GM10266 (cell line): ENCODE measurements around the gene RBPMS2.
A peak's percentile ranks its signal among the peaks of the same experiment; 100 is the strongest.

ENCODE experiments used
- DNase-seq: peaks from one replicate; pipeline ENCODE4 v3.0.0; 2012; ENCODE audit errors: extremely low spot score
- TF ChIP-seq, protein P1 (sequence below): IDR thresholded peaks from 2 replicates; pipeline ENCODE4 v1.5.1; 2012; ENCODE audit warnings: mild to moderate bottlenecking, low read depth; ENCODE audit not compliant: control insufficient read depth, insufficient read depth; ENCODE audit errors: missing control alignments

RBPMS2 gene

GRCh38 chr15:64755427-64755940 is 19.9 kb downstream of the RBPMS2 start:
- DNase-seq = no peak
- TF ChIP-seq, protein P1, sequence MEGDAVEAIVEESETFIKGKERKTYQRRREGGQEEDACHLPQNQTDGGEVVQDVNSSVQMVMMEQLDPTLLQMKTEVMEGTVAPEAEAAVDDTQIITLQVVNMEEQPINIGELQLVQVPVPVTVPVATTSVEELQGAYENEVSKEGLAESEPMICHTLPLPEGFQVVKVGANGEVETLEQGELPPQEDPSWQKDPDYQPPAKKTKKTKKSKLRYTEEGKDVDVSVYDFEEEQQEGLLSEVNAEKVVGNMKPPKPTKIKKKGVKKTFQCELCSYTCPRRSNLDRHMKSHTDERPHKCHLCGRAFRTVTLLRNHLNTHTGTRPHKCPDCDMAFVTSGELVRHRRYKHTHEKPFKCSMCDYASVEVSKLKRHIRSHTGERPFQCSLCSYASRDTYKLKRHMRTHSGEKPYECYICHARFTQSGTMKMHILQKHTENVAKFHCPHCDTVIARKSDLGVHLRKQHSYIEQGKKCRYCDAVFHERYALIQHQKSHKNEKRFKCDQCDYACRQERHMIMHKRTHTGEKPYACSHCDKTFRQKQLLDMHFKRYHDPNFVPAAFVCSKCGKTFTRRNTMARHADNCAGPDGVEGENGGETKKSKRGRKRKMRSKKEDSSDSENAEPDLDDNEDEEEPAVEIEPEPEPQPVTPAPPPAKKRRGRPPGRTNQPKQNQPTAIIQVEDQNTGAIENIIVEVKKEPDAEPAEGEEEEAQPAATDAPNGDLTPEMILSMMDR = no peak

DNA sequence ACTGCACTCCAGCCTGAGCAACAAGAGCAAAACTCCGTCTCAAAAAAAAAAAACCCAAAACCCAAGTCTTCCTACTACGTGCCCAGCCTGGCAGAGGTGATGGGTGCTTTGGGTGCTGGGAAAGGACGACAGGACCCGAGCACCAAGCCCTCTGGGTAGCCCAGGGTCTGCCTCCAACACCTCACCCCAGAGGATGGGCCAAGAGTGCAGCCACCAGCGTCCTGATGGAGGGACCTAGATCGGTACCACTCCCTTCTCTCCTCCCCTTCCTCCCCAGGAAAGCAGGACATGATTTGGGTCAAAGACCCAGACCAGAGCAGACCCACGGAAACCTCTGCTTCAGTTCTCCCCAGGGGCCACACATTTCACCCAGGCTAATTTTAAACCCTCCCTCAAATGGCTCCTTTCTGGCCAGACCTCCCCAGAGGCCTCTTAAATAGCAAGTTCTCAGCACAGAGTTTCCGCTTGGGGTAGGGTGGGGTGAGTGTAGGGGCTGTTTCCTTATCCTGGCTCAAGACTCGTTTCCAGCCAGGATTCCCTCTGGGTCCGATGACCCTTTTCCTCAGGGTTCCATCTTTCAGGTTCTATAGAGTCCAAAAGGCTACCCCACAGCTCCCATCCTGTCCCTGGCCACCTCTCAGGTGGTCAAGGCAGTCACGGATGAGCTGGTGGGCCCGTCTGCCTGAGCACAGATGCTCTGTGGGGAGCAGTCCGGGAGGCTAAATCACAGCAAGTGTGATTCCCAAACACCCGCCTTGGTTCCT is 20.5 kb downstream of the RBPMS2 start:
- TF ChIP-seq, protein P1 = no peak
- peak; percentile 68 for DNase-seq

DNA sequence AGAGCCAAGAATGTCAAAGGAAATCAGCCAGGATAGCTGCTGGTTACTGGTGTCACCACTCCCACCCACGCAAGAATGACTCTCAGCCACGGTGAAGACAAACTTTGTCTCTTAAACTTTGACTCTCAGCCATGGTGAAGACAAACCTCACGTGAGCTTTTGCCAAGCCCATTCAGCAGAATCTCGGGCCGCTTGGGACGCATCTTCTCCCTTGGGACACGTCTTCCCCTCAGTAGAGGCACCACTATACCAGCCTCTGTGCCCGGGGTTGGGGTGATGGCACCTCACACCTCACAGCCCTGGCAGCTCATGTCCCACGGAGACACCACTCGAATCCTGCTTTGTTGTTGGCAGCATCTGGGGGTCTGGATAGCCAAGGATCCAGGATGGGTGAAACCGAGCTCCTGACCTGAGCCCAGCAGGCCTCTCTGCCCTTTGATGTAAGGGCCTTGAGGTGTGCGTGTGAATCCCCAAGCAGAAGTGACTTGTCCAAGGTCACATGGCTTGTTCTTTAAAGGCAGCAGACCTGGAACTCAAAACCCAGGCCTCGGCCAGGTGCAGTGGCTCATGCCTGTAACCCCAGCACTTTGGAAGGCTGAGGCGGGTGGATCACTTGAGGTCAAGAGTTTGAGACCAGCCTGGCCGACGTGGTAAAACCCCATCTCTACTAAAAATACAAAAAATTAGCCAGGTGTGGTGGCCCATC is 21.8 kb downstream of the RBPMS2 start:
- TF ChIP-seq, protein P1 = no peak
- DNase-seq = peak; percentile 44

DNA sequence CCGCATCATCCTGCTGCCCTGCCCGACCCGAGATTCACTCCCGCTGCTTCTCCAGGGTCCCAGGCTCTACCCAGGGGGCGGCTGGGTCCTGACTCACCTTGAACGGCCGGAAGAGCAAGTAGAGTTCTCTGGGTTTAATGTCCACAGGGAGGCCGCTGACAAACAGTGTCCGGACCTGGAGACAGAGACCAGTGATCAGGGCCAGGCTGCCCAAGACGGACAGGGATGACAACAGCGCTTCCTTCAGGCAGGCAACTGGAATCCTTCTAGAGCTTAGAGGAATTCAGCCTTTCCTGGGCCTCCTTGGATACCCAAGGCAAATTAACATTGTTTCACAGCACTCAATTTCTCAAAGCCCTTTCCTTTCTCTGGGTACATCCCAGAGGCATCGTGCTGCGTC is 23.9 kb downstream of the RBPMS2 start:
- DNase-seq = no peak
- TF ChIP-seq, protein P1 = no peak

DNA sequence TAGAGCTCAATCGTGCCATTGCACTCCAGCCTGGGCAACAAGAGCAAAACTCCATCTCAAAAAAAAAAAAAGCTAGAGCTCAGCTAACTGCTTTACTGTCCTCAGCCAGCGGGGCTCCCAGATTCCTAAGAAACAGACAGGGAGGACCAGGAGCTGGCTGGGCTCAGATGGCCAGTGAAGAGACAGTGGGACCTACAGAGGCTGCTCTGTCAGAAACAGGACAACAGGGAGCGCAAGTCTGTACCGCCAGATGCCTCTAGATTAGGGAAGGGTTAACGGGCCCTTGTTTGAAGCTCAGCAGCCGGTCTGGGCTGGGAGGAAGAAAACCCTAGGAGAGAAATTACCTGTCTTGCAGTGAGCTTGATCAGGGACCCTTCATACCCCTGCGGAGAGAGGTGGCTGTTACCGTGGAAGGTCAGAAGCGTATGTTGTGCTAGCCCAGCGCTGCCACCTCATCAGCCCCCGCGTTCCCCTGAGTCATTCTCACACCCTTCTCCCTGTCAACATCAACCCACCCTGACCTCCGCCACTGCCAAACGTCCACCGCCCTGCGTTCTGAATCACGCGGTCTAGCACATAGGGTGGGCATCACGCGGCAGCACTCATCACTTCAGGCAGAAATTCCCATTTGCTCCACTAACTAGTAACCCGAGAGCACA is 25.3 kb downstream of the RBPMS2 start:
- DNase-seq = no peak
- TF ChIP-seq, protein P1 = no peak

DNA sequence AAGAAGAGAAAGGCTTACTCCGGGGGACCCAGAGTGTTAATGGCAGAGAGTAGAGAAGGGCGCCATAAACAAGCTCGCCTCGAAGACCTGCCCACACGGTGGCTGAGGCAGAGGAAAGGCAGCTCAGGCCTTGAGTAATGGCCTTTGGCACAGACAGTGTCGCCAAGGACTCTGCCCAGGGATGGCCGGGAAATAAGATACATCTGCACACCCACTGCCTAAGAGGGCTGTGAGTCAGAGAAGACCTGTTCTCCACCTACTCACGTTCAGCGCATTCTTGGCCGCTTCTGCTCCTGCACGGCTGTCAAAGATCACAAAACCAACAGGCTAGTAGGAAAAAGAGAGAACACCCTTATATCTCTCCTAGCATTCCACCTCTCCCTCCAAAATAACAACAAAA is 26.2 kb downstream of the RBPMS2 start:
- DNase-seq = no peak
- TF ChIP-seq, protein P1 = no peak
